Hematopoietic multipotent progenitor cell treated with erythropoietin and hydrocortisone succinate and interleukin-3 and kit ligand, for 17 days (in vitro differentiated cells): ENCODE results near the gene CNGA1.

Source experiments
- DNase-seq: peaks from one replicate; pipeline ENCODE4 v3.0.0-alpha.2; 2015; ENCODE audit warnings: low spot score

The CNGA1 gene

DNA sequence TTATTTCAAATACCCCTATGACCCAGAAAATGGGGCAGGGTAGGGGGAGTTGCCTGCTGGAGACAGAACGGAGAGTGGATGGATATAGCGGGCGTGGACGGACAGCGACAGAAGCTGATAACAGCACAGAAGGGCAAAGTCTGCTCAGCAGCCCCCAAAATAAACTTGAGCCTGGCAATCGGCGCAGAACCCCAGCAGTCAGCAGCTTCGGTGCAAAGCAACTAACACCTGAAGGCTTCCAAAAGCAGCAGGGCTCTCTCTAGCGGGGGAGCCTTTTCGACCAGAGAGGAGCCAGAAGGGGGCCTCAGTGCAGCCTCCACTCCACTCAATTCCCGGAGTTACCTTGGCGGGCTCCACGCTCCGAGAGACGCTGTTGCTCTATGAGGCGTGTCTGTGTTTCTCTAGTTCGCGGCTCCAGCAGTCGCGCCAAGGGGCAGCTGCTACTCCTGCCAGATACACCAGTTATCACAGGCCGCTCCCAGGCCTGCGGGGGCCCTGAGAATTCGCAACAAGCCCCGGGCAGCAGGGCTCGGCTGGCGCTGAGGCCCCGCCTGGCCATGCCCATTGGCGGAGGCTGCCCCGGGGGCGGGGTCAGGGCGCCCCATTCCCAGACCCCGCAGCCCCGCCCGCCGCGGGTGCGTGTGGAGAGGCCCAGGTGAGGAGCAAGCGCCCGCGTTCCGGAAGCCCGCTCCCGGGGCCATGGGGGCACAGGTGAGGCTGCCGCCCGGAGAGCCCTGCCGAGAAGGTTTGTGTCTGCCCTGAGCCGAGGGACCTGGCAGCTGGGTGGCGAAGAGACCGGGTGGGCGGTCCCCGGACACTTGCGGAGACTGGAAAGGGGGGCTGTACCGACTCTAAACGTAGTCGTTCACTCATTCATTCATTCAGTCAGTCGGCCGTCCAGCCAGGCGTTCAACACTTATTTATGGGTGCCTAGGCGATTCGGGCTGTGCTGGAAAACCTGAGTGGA is at the start of gene CNGA1, which contains the start of gene NIPAL1:
Gene CNGA1, minus strand, starts transcription at position 541 of the 967 bp plus-strand sequence. CDS start 63,992 bp downstream, outside the sequence.
Gene NIPAL1, plus strand, starts transcription at position 632 of the 967 bp plus-strand sequence. Its CDS starts 68 bp downstream, at position 700.
- peak; percentile 46 for DNase-seq

DNA sequence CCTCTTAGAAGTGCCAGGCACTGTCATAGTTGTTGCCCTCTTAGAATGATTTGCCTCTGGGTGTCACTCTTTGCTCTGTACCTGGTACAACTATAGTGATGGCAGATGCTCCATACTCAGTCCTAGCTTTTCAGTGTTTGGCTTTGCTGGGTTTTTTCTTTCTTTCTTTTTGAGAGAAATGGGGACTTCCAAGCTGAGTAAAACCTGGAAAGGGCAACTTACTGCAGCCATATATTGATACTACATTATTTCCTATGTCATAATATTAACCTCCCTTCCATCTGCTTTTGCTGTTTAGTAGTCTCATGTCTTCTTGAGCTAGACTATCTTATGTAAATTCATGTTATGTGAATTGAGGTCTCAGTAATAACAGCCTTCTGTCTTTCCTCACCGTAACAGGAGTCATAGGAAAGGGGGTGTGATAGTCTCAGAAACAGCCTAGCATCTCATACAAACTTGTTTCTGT is 49.1 kb upstream of the CNGA1 start:
- no peak for DNase-seq

DNA sequence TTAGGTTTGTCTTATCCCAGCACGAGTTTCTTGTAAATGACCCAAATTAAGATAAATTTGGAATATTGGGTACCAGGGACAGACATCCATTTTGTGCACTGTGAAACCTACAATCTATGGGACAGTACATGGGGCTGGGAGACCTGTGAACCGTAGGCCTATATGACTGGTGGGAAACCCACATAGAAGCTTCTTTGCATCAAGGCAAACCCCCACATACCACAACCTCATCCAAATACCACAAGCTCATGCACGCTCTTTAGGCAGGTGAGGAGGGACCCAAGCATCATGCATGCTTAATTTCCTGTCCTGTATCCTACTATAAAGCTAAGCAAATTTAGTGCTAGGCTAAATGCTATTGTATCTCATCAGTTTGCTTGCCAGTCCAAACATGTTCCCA is 47.9 kb upstream of the CNGA1 start:
- DNase-seq = no peak

DNA sequence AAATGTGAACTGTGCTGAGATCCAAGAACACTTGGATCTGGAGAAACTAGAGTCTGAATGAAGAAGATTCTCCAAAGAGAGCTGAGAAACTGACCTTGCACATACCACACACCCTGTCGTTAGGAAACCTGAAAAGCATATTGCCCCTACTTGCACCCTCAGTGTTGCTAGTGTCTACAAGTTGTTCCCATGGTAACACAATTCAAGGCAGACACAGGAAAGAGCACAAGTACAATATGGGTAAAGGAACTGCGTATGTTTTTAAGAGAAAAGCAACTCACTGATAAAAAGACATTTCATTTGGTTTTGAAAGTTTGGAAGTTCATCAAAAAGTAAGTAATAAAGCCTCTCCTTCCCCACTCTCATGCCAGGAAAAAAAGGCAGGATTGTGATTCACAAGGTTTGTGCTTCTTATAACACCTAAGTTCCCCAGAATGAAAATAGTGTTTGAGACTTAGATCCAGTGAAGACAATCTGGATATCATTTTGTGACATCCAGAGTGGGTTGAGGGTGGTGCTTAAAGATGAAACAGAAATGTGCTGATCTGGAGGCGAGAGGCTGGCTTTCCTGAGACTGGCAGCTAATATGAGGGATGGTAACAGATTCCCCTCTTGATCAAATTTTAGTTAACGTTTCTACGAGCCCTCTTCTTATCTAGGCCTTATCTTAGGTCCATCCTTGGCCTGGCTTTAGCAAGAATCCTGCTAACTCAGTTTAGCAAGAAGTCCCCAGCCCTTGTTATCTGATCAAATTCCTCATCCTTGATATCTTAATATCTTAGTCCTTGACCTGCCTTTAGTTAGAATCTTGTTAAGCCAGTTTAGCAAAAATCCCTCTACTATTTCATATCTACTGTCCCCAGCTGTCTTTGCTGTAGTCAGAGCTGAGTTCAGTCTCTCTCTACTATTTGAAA is 42.4 kb upstream of the CNGA1 start:
- DNase-seq = no peak

DNA sequence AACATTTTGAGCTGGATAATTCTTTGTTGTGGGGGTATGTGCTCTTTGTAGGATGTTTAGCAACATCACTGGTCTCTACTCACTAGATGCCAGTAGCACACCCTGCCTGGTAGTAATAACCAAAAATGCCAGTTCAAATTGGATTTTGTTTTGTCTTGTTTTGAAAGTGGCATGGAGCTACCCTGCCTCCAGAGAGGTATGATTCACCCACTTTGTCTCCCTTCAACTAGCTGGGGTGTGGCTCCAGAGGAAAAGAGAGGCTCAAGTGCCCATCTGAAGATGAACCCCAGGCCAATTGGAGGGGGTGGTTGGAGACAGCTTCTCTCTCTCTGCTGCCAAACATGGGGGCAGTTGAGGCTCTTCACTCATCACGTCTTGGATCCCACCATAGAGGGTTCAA is 34.6 kb upstream of the CNGA1 start:
- DNase-seq = no peak

DNA sequence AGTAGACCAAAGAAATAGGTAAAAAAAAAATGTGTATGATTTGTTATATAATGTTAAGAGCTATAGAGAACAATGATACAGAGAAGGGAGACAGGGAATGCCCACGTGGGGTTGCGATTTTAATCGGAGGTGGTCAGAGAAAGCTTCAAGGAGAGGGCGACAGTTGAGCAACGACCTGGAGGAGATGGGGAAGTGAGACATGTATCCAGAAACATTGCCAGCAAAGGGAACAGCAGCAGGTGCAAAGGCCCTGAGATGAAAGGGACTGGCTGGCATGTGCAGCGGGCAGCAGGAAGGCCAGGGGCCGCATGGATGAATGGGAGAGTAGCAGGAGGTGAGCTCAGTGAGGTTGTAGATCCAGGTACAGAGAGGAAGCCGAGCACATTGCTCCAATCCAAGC is 33.0 kb upstream of the CNGA1 start:
- no peak for DNase-seq

DNA sequence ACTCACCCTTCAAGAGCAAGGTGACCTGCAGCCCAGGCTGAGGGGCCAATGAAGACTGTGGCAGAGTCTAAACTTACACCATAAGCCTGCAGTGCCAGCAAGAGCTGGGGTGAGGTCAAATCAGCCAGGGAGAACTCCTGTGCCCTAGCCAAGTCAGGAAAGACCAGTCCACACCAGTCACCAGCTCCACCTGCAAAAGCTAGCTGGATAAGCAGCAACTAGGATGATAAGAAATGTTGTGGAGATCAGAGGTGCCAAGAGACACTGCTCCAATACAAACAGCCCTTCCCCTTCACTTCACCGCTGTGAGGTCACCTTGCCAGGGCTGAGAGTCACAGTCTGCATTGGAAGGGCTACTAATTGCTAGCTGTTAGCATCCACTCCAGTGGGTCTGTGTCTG is 31.4 kb upstream of the CNGA1 start:
- DNase-seq = no peak

DNA sequence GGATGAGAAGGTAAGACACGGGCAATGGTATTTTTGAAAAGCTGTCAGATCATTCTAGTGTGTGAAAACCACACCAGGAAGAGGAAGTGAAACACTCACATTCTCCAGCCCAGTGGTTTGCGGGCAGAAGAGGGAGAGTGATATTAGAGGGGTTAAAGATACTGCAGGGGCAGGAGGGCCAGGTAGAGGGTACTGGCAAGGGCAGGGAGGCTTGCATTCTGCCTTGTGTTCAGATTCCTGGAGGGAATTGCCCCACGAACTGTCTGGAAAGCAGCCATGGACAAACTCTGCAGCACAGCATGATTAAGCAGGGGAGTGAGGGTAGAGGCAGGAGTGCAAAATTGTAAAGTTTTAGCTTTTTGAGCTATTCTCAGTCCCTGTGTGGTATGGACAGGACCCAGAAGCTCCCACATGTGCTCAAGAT is 31.0 kb upstream of the CNGA1 start:
- no peak for DNase-seq

DNA sequence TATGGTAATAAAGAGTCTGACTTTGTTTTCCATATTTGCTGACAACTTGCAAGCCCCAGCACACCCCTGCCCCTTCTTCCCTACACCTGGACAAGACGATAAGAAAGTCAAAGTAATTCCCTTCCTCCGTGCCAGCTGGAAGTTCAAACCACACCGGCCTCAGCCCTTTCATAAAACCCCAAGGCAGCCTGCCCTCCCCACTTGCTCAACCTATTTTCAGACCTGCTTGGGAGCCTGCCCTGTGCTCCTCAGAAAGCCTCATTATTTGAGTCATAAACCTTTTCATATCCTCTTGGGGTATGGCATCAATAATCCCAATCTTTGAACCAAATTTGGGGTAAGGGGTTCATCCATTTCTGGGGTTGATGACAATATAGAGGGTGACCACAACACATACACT is 29.6 kb upstream of the CNGA1 start:
- DNase-seq = no peak

DNA sequence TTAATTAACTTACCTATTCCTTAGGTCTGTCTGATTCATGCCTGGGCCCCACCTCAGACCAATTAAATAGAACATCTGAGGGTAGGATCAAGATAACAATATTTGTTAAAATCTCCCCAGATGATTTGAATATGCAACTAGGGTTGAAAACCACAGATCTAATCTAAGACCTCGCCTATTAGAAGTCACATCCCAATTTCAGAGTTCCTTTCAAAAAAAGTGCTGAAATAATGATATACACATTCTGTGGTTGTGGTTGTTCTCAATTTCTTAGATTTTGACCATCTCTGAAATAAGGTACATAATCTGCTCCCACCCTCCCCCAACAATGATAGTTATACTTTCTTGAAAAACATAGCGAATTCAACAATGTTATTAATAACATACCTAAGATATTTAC is 27.8 kb upstream of the CNGA1 start:
- DNase-seq = no peak

DNA sequence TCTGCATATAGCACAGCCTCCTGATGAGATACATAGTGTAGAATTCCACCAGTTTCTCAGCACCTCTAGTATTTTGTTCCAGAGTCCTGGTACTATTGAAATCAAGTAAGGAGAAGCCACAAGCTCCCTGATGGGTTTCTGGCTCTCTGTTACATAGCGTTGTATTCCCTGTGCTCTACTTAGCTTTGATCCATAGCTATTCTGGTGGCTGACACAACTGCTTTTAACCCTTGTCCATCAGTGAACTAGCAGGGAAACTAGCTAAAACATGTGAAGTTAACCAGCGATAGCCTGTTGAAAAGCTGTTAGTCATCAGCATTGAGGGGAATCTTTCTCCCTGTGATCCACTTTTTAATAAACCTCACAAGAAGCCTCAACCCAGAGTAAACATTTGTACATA is 27.0 kb upstream of the CNGA1 start:
- DNase-seq = no peak

DNA sequence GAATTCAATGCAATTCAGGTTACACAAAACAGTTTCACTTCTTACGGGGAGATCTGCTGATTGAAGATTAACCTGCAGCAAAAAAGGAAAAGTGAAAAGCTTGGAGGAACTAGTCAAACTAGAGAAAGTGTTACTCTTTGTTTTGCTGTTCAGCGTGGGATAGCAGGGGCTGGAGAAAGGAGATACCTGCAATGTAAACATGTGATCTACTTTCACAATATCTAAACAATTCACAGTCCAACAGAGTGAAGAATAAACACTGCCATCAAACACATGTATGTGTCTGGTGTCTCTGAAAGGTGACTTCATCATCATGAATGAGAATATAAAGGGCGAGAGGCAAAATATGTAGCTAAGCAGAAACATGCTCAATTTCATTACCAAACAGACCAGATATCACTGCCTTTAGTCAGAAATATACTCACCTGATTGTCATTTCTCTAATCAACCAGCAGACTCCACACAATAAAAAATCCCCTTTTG is 26.5 kb upstream of the CNGA1 start:
- DNase-seq = no peak

DNA sequence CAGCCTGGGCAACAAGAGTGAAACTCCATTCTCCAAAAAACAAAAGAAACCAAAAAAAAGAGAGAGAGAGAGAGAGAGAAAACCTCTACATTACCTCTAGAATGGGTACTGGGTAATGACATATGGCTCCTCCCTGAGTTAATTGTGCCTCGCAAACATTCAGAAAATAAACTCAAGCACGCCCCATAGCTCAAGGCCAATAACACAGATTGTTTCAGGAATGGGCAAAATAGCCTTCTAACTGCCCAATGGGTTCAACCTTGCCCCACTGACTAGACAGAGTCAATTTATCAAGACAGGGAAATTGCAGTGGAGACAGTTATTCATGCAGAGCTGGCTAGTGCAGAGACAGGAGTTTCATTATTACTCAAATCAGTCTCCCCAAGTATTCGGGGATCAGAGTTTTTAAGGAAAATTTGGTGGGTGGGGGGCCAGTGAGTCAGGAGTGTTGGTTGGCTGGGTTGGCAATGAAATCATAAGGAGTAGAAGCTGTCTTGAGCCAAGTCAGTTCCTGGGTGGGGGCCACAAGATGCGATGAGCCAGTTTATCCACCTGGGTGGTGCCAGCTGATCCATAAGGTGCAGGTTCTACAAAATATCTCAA is 25.2 kb upstream of the CNGA1 start:
- DNase-seq = no peak

DNA sequence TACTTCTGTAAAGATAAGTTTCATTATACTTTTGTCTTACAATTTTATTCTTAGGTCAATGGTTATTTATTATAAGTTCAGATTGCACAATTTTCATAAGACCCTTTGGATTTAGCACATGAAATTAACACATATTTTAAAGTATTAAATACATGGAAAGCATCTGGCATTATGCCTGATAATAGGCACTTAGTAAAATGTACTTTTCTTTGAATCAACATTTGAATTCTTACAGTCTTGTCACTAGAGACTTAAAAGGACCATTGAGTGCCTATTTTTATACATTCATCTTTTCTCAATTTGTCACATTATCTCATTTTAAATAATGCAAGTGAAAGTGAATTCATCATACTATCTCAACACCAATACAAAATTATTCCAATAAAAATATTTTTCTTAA is 23.1 kb upstream of the CNGA1 start:
- DNase-seq = no peak

DNA sequence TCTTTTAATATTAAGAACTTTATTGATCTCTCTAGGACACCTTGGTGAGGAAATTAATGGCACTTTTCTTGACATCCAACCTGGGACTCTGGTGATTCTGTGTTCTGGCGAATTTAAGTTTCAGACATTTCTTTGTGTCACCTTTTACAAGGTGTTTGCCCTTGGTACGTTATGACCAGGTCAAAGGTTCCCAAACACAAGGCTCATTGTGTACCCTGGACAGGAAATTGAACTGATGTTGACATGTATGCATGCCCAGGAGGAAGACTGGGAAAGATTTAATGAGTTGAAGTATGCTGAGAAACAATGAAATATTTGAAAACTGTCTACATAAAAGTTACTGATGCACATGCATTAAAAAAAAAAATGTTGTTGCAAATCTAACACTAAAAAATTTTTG is 22.2 kb upstream of the CNGA1 start:
- DNase-seq = no peak

DNA sequence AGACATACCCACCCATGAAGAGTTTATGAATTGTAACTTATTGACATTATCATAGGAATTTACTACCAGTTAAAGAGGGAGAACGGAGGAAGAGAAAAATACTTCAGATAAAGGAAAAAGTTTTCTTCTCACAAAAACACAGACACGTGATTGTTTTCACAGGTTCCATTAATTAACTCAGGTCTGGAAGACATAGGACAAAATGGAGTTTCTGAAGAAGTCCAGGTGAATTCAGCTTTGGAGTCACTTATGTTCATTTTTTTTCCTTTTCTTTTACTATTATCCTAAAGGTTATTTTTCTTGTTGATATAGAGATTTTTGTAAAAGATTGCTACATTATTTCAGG is 20.6 kb upstream of the CNGA1 start:
- no peak for DNase-seq

DNA sequence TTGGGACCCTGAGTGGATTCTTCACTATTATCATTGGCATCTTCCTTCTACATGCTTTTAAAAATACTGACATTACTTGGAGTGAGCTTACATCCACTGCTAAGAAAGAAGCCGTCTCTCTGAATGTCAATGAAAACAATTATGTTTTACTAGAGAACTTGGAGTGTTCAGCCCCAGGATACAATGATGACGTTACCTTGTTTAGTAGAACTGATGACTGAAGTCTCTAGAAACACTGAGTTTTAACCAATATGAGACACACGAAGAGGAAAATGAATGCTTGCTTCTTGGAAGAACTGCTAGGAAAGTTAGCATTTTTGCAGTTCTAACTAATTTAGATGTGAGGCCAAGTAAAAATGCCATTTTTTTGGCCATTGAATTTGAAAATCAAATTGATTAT is 19.5 kb upstream of the CNGA1 start:
- DNase-seq = no peak

DNA sequence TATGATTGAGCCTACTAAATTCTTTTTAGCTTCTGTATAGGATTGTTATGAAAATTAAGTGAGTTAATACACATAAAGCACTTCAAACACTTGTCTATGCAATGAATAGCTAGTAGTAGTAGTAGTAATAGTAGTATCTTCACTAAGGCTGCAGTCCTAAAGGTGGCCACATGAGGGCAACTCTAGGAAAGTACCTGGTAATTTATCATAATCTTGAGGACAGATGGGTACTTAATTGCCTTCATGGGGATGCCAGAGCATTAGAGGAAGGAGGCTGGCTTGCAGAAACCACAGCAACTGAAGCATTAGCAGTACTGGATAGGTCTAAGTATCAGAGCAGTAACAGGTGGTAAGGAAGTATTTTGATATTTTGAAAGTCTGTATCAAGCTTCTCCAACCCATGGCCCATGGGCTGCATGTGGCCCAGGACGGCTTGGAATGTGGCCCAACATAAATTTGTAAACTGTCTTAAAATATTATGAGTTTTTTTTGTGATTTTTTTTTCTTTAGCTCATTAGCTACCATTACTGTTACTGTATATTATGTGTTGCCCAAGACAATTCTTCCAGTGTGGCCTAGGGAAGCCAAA is 17.4 kb upstream of the CNGA1 start:
- DNase-seq = no peak

DNA sequence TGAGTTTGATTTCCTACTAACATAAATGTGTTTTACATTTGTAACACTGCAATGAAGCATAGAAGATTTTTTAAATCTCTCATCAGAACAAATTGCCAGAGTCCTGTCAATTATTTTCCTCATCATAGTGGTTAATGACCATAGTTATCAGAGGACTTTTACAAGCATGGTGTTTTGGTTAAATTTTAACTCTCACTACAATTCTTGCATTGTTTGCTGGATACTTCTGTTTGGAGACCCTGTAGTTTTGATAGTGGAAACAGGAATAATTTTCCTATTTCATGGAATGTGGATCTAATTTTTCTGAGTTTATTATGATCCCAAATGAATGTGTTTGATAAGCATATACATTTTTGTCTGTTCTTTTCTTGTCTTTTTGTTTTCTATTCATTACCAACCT is 16.9 kb upstream of the CNGA1 start:
- DNase-seq = no peak

DNA sequence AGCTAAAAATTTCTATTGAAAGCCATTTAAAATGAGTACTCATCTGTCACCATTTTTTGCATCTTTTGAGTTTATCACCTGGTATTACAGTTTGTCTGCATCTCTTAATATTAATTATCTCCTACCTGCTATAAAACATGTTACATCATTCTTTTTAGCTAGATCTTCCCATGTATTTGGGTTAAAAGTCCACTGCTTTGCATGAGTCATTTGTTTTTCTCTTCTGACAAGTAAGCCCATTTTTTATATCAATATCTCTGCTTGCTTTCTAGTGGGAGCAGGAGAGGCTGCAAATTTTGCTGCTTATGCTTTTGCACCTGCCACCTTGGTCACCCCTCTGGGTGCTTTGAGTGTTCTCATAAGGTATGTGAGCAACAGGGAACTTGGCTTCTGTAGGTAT is 16.2 kb upstream of the CNGA1 start:
- no peak for DNase-seq

DNA sequence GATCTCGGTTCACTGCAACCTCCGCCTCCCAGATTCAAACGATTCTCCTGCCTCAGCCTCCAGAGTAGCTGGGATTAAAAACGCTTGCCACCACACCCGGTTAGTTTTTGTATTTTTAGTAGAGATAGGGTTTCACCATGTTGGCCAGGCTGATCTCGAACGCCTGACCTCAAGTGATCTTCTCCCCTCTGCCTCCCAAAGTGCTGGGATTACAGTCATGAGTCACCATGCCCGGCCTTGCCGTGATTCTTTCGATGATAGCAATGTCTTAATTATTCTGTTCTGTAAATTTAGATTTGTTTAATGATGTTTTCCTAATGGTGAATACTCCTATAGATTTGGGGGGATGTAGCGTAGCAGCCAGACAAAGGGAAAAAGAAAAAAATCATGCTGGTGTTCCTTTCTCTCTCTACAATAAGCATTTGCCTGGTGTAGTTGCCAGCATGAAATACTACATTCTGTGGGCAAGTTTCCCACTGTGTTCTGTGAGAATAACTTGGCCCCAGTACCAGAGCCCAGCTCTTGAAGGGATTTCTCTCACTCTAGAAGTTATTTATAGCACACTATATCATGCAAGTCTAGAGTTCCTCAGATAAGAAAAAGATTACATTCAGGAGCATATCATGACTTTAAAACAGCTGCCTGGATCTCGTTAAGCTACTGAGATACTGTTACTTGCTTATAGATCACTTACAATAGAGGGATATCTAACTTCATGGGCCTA is 15.5 kb upstream of the CNGA1 start:
- no peak for DNase-seq
